ENCODE measurements around the gene NUP43.

The NUP43 gene

GRCh38 chr6:149696901-149697300 is 49.4 kb downstream of the NUP43 start:
- Histone ChIP-seq H2BK12ac (ENCODE audit: low read length) (no peak overlapping the region), H3K18ac (ENCODE audit: low read length) (no peak overlapping the region), H2BK15ac (ENCODE audit: low read length) (no peak overlapping the region), H3K36me3 (replicated peaks in 1 of 2; ENCODE audit: control insufficient read depth in 2 of 2, insufficient read depth in 2 of 2, low read length in 2 of 2) (peaks cover 8 to 94% of the 10 kb centered on the region in 2 donors), H2AFZ (ENCODE audit: low read length) (no peak overlapping the region), H3K14ac (ENCODE audit: low read length) (no peak overlapping the region), H3K4me2 (ENCODE audit: insufficient read depth, low read length, poor library complexity, severe bottlenecking) (no peak overlapping the region), H3K27me3 (ENCODE audit: control insufficient read depth in 3 of 3, insufficient read depth in 3 of 3, low read depth in 1 of 3, low read length in 3 of 3) (no peaks in the 10 kb centered on the region), H3K27ac (replicated peaks; ENCODE audit: low read length) (no peak overlapping the region), H2AK5ac (ENCODE audit: low read depth, low read length) (no peak overlapping the region), H3K79me1 (ENCODE audit: low read depth, low read length) (peaks cover 1% of the 10 kb centered on the region), H3K4ac (ENCODE audit: low read length) (no peak overlapping the region), H3K23ac (ENCODE audit: low read depth, low read length, poor library complexity) (no peak overlapping the region), H3K9me3 (replicated peaks in 1 of 2; ENCODE audit: control insufficient read depth in 2 of 2, insufficient read depth in 1 of 2, low read depth in 1 of 2, low read length in 2 of 2) (no peaks in the 10 kb centered on the region), H3K9ac (ENCODE audit: low read depth, low read length, poor library complexity) (no peak overlapping the region), H3K4me3 (ENCODE audit: low read length in 2 of 2) (no peak overlapping the region), H3K4me1 (ENCODE audit: control insufficient read depth in 2 of 2, insufficient read depth in 1 of 2, low read depth in 1 of 2, low read length in 2 of 2) (no peaks in the 10 kb centered on the region), H2BK5ac (ENCODE audit: low read length) (no peak overlapping the region), H4K91ac (ENCODE audit: low read depth, low read length, poor library complexity) (no peak overlapping the region), H4K8ac (ENCODE audit: low read depth, low read length) (no peak overlapping the region), H2BK120ac (ENCODE audit: low read depth, low read length) (no peak overlapping the region)
- WGBS, 2 donors (ENCODE audit: extremely low coverage in 2 of 2, insufficient read length in 2 of 2, insufficient replicate concordance in 1 of 2), result no CpG with 5 or more reads among the region's 1 CpG
- no peak for DNase-seq (ENCODE audit: low spot score)

GRCh38 chr6:149694921-149695320 is 51.4 kb downstream of the NUP43 start:
- Histone ChIP-seq H4K8ac (ENCODE audit: low read depth, low read length) (no peak overlapping the region), H2BK5ac (ENCODE audit: low read length) (no peak overlapping the region), H3K27me3 (ENCODE audit: control insufficient read depth in 3 of 3, insufficient read depth in 3 of 3, low read depth in 1 of 3, low read length in 3 of 3) (no peaks in the 10 kb centered on the region), H2BK12ac (ENCODE audit: low read length) (no peak overlapping the region), H3K79me1 (ENCODE audit: low read depth, low read length) (peaks cover 1% of the 10 kb centered on the region), H3K4me3 (ENCODE audit: low read length in 2 of 2) (no peak overlapping the region), H3K18ac (ENCODE audit: low read length) (no peak overlapping the region), H3K9me3 (replicated peaks in 1 of 2; ENCODE audit: control insufficient read depth in 2 of 2, insufficient read depth in 1 of 2, low read depth in 1 of 2, low read length in 2 of 2) (no peaks in the 10 kb centered on the region), H3K14ac (ENCODE audit: low read length) (no peak overlapping the region), H2BK15ac (ENCODE audit: low read length) (no peak overlapping the region), H3K4me1 (ENCODE audit: control insufficient read depth in 2 of 2, insufficient read depth in 1 of 2, low read depth in 1 of 2, low read length in 2 of 2) (no peaks in the 10 kb centered on the region), H2BK120ac (ENCODE audit: low read depth, low read length) (no peak overlapping the region), H3K36me3 (replicated peaks in 1 of 2; ENCODE audit: control insufficient read depth in 2 of 2, insufficient read depth in 2 of 2, low read length in 2 of 2) (peaks cover 10 to 96% of the 10 kb centered on the region in 2 donors), H3K27ac (replicated peaks; ENCODE audit: low read length) (no peak overlapping the region), H2AK5ac (ENCODE audit: low read depth, low read length) (no peak overlapping the region), H3K4ac (ENCODE audit: low read length) (no peak overlapping the region), H3K4me2 (ENCODE audit: insufficient read depth, low read length, poor library complexity, severe bottlenecking) (no peak overlapping the region), H3K23ac (ENCODE audit: low read depth, low read length, poor library complexity) (no peak overlapping the region), H2AFZ (ENCODE audit: low read length) (no peak overlapping the region), H4K91ac (ENCODE audit: low read depth, low read length, poor library complexity) (no peak overlapping the region), H3K9ac (ENCODE audit: low read depth, low read length, poor library complexity) (no peak overlapping the region)
- no CpG with 5 or more reads among the region's 2 CpGs for WGBS, 2 donors (ENCODE audit: extremely low coverage in 2 of 2, insufficient read length in 2 of 2, insufficient replicate concordance in 1 of 2)
- DNase-seq (ENCODE audit: low spot score), result no peak

- Histone ChIP-seq H4K91ac (ENCODE audit: low read depth, low read length, poor library complexity) (no peak overlapping the region), H3K18ac (ENCODE audit: low read length) (no peak overlapping the region), H2BK15ac (ENCODE audit: low read length) (no peak overlapping the region), H2AFZ (ENCODE audit: low read length) (no peak overlapping the region), H3K4me3 (ENCODE audit: low read length in 2 of 2) (no peak overlapping the region), H3K4me2 (ENCODE audit: insufficient read depth, low read length, poor library complexity, severe bottlenecking) (no peak overlapping the region), H3K4me1 (ENCODE audit: control insufficient read depth in 2 of 2, insufficient read depth in 1 of 2, low read depth in 1 of 2, low read length in 2 of 2) (no peaks in the 10 kb centered on the region), H3K9me3 (replicated peaks in 1 of 2; ENCODE audit: control insufficient read depth in 2 of 2, insufficient read depth in 1 of 2, low read depth in 1 of 2, low read length in 2 of 2) (no peaks in the 10 kb centered on the region), H2BK5ac (ENCODE audit: low read length) (no peak overlapping the region), H3K27ac (replicated peaks; ENCODE audit: low read length) (no peak overlapping the region), H3K36me3 (replicated peaks in 1 of 2; ENCODE audit: control insufficient read depth in 2 of 2, insufficient read depth in 2 of 2, low read length in 2 of 2) (peaks cover 11 to 89% of the 10 kb centered on the region in 2 donors), H2BK12ac (ENCODE audit: low read length) (no peak overlapping the region), H3K23ac (ENCODE audit: low read depth, low read length, poor library complexity) (no peak overlapping the region), H2BK120ac (ENCODE audit: low read depth, low read length) (no peak overlapping the region), H3K14ac (ENCODE audit: low read length) (no peak overlapping the region), H4K8ac (ENCODE audit: low read depth, low read length) (no peak overlapping the region), H3K9ac (ENCODE audit: low read depth, low read length, poor library complexity) (no peak overlapping the region), H3K27me3 (ENCODE audit: control insufficient read depth in 3 of 3, insufficient read depth in 3 of 3, low read depth in 1 of 3, low read length in 3 of 3) (no peaks in the 10 kb centered on the region), H3K4ac (ENCODE audit: low read length) (no peak overlapping the region), H2AK5ac (ENCODE audit: low read depth, low read length) (no peak overlapping the region), H3K79me1 (ENCODE audit: low read depth, low read length) (no peaks in the 10 kb centered on the region)
- no CpG with 5 or more reads among the region's 2 CpGs for WGBS, 2 donors (ENCODE audit: extremely low coverage in 2 of 2, insufficient read length in 2 of 2, insufficient replicate concordance in 1 of 2)
- no peak for DNase-seq (ENCODE audit: low spot score)
Observed at GRCh38 chr6:149691201-149691600, 55.1 kb downstream of the NUP43 start.

GRCh38 chr6:149686230-149686629 is 60.1 kb downstream of the NUP43 start:
- no peak overlapping the region for H3K4me2 ChIP-seq (ENCODE audit: insufficient read depth, low read length, poor library complexity, severe bottlenecking)
- H3K4me1 ChIP-seq (ENCODE audit: control insufficient read depth in 2 of 2, insufficient read depth in 1 of 2, low read depth in 1 of 2, low read length in 2 of 2), result no peaks in the 10 kb centered on the region
- no peak overlapping the region for H2BK5ac ChIP-seq (ENCODE audit: low read length)
- H3K14ac ChIP-seq (ENCODE audit: low read length), result no peak overlapping the region
- no peak for DNase-seq (ENCODE audit: low spot score)
- no peak overlapping the region for H2BK120ac ChIP-seq (ENCODE audit: low read depth, low read length)
- no peak overlapping the region for H4K8ac ChIP-seq (ENCODE audit: low read depth, low read length)
- H3K79me1 ChIP-seq (ENCODE audit: low read depth, low read length), result peaks cover 3% of the 10 kb centered on the region
- no peak overlapping the region for H3K18ac ChIP-seq (ENCODE audit: low read length)
- H2BK12ac ChIP-seq (ENCODE audit: low read length), result no peak overlapping the region
- no peak overlapping the region for H3K27ac ChIP-seq (replicated peaks; ENCODE audit: low read length)
- H2AK5ac ChIP-seq (ENCODE audit: low read depth, low read length), result no peak overlapping the region
- H3K9me3 ChIP-seq (replicated peaks in 1 of 2; ENCODE audit: control insufficient read depth in 2 of 2, insufficient read depth in 1 of 2, low read depth in 1 of 2, low read length in 2 of 2), result no peaks in the 10 kb centered on the region
- no peak overlapping the region for H4K91ac ChIP-seq (ENCODE audit: low read depth, low read length, poor library complexity)
- H3K4ac ChIP-seq (ENCODE audit: low read length), result no peak overlapping the region
- no peak overlapping the region for H3K23ac ChIP-seq (ENCODE audit: low read depth, low read length, poor library complexity)
- no peak overlapping the region for H2BK15ac ChIP-seq (ENCODE audit: low read length)
- no CpG with 5 or more reads among the region's 7 CpGs for WGBS, 2 donors (ENCODE audit: extremely low coverage in 2 of 2, insufficient read length in 2 of 2, insufficient replicate concordance in 1 of 2)
- H3K27me3 ChIP-seq (ENCODE audit: control insufficient read depth in 3 of 3, insufficient read depth in 3 of 3, low read depth in 1 of 3, low read length in 3 of 3), result no peaks in the 10 kb centered on the region
- peaks cover 14 to 83% of the 10 kb centered on the region in 2 donors for H3K36me3 ChIP-seq (replicated peaks in 1 of 2; ENCODE audit: control insufficient read depth in 2 of 2, insufficient read depth in 2 of 2, low read length in 2 of 2)
- no peak overlapping the region for H3K4me3 ChIP-seq (ENCODE audit: low read length in 2 of 2)
- no peak overlapping the region for H2AFZ ChIP-seq (ENCODE audit: low read length)
- H3K9ac ChIP-seq (ENCODE audit: low read depth, low read length, poor library complexity), result no peak overlapping the region
